Caco-2 (cell line): ENCODE data around the gene ADAMTS15. TPM values are rescaled to one million over a fixed set of nuclear protein-coding genes. Genes with fewer than 3 reads are reported as not detected.

Experiments used
- BruUV-seq: library from RNA; stranded (reverse); fragments of 400-500 nt; replicated peaks from 2 replicates; lab custom pipeline; 2021; lab: Mats Ljungman, UMichigan
- CTCF ChIA-PET: fragments of 300-600 bp; sonication (Branson Sonifier 250); formaldehyde crosslinking; loops from one replicate; lab custom pipeline; 2022; ENCODE audit warnings: antibody characterized with exemption; lab: Charles Lee
- POLR2A ChIA-PET: fragments of 300-600 bp; sonication (Branson Sonifier 250); formaldehyde crosslinking; loops from one replicate; lab custom pipeline; 2022; ENCODE audit warnings: antibody characterized with exemption; lab: Charles Lee
- DNase-seq, 2 experiments: peaks; one replicate each; pipeline versions ENCODE4 v3.0.0 to v3.0.0-alpha.2; 2020 to 2022
- H3K27me3 ChIP-seq: replicated peaks from 2 replicates; pipeline ENCODE4 v1.6.0; 2011; ENCODE audit warnings: low read length; ENCODE audit not compliant: control insufficient read depth, insufficient read depth
- H3K36me3 ChIP-seq: 2 replicates; pipeline ENCODE4 v1.5.1; 2011; ENCODE audit warnings: low read length; ENCODE audit not compliant: control insufficient read depth, insufficient read depth
- H3K4me1 ChIP-seq: fragments of 250-450 bp; sonication (Bioruptor Pico); 2 replicates; pipeline ENCODE4 v1.5.1; 2020; ENCODE audit warnings: mild to moderate bottlenecking
- H3K4me3 ChIP-seq: 2 replicates; pipeline ENCODE4 v1.5.1; 2011; ENCODE audit warnings: low read depth, mild to moderate bottlenecking, control low read depth, low read length
- H3K9me3 ChIP-seq: fragments of 250-450 bp; sonication (Bioruptor Pico); 2 replicates; pipeline ENCODE4 v1.5.1; 2020; ENCODE audit warnings: mild to moderate bottlenecking, moderate library complexity
- H3K27ac Mint-ChIP-seq: one replicate; pipeline ENCODE4 v1.8.0; 2022; ENCODE audit warnings: mixed read lengths; ENCODE audit not compliant: unreplicated experiment
- H3K27me3 Mint-ChIP-seq: one replicate; pipeline ENCODE4 v1.8.0; 2022; ENCODE audit warnings: mixed read lengths; ENCODE audit not compliant: insufficient read depth, unreplicated experiment
- H3K36me3 Mint-ChIP-seq: one replicate; pipeline ENCODE4 v1.8.0; 2022; ENCODE audit warnings: mild to moderate bottlenecking, mixed read lengths; ENCODE audit not compliant: insufficient read depth, unreplicated experiment
- H3K4me1 Mint-ChIP-seq: one replicate; pipeline ENCODE4 v1.8.0; 2022; ENCODE audit warnings: low read depth, mixed read lengths; ENCODE audit not compliant: unreplicated experiment
- H3K4me3 Mint-ChIP-seq: one replicate; pipeline ENCODE4 v1.8.0; 2022; ENCODE audit warnings: mild to moderate bottlenecking, moderate library complexity, mixed read lengths; ENCODE audit not compliant: unreplicated experiment
- H3K9me3 Mint-ChIP-seq: one replicate; pipeline ENCODE4 v1.8.0; 2022; ENCODE audit warnings: mixed read lengths; ENCODE audit not compliant: unreplicated experiment
- CTCF ChIP-seq, 2 experiments: fragments of 200-600 bp in 1 of 2; IDR thresholded peaks; 1 replicate in 1 of 2; 2 replicates in 1 of 2; pipeline versions ENCODE4 v1.5.1 to v1.8.0; 2011 to 2022; ENCODE audit warnings: antibody characterized with exemption in 1 of 2, control low read depth in 1 of 2, inconsistent platforms in 1 of 2, low read depth in 1 of 2, low read length in 1 of 2, mild to moderate bottlenecking in 1 of 2, moderate library complexity in 1 of 2; ENCODE audit not compliant: insufficient read depth in 1 of 2, severe bottlenecking in 1 of 2, unreplicated experiment in 1 of 2
- intact Hi-C: fragments of 100-400 bp; cut with micrococcal nuclease; formaldehyde crosslinking; loops from one replicate; pipeline ENCODE4 v1.10.0; 2022; ENCODE audit not compliant: unreplicated experiment
- total RNA-seq: library from RNA; stranded (reverse); gene quantifications from 2 replicates; pipeline ENCODE4 v1.2.3, GENCODE V29; 2022

ADAMTS15 gene
- total RNA-seq, 1 experiment from 2014 or later = 0.20 TPM

DNA sequence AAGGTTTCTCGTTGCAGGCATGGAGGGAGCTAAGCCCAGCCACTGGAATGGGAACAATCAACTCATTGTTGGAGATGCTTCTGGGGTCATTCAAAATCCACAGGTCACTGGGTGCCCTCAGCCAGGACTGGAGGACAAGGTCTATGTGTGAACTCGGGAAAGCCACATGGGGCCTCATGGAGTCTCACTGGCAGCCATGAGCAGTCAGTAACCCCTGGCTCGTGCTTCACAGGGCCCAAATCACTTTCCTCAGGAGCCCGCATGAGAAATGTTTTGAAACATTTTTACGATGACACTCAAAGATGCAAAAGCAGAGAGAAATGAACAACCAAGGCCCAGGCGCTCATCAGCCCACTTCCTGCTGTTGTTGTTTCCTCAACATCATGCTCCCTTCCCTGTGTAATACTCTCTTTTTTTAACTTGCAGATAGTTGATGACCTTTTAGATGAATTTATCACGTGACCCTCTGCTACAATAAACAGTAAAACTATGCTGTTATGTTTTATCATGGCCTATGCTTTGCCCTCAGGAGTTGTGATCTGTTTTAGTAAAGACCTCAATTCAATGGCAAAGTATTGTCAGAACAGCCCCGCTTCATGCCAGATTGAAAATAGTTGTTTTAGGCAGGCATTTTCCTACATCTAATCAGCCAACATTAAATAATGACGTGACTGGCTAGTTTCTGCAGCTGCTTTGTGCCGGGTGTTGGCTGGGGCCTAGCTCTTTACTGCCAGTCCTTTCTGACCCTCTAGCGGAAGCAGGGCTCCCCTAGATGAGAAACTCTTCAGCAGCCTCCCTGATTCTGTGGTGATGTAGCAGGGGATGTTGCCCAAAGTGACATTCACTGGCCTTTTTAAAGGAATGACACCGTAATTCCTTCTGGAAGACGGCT, 39.7 kb downstream of the ADAMTS15 start:
- Histone ChIP-seq H3K27me3 (no peaks in the 10 kb centered on the region), H3K4me3 (no peak overlapping the region), H3K4me1 (peaks cover 7% of the 10 kb centered on the region; the same call in 1 of the 2 replicates), H3K9me3 (no peaks in the 10 kb centered on the region), H3K36me3 (no peaks in the 10 kb centered on the region)
- TF ChIP-seq CTCF (IDR thresholded peaks at IDR 0.05; ENCODE audit: insufficient read depth in 1 of 2, low read depth in 1 of 2, low read length in 1 of 2, severe bottlenecking in 1 of 2, unreplicated experiment in 1 of 2) = no peak
- H3K9me3 Mint-ChIP-seq = peaks cover 10% of the 10 kb centered on the region
- H3K36me3 Mint-ChIP-seq = no peaks in the 10 kb centered on the region
- no peak overlapping the region for H3K4me3 Mint-ChIP-seq
- no peak overlapping the region for H3K27ac Mint-ChIP-seq
- ChIA-PET CTCF (no interaction called here), POLR2A (no interaction called here)
- BruUV-seq = no TSS peak
- DNase-seq = peak in 1 of 2 experiments; percentile 34
- peaks cover 11% of the 10 kb centered on the region for H3K4me1 Mint-ChIP-seq
- intact Hi-C loops = no loop called here
- peaks cover 20% of the 10 kb centered on the region for H3K27me3 Mint-ChIP-seq

- Histone ChIP-seq H3K9me3 (no peaks in the 10 kb centered on the region), H3K27me3 (no peaks in the 10 kb centered on the region), H3K36me3 (no peaks in the 10 kb centered on the region), H3K4me1 (peaks cover 7% of the 10 kb centered on the region; the same call in 1 of the 2 replicates), H3K4me3 (no peak overlapping the region)
- no peak for DNase-seq
- no peak overlapping the region for H3K4me3 Mint-ChIP-seq
- ChIA-PET CTCF (no interaction called here), POLR2A (no interaction called here)
- no peak for TF ChIP-seq CTCF (IDR thresholded peaks at IDR 0.05; ENCODE audit: insufficient read depth in 1 of 2, low read depth in 1 of 2, low read length in 1 of 2, severe bottlenecking in 1 of 2, unreplicated experiment in 1 of 2)
- peaks cover 11% of the 10 kb centered on the region for H3K4me1 Mint-ChIP-seq
- H3K27ac Mint-ChIP-seq = no peak overlapping the region
- H3K27me3 Mint-ChIP-seq = peaks cover 18% of the 10 kb centered on the region
- intact Hi-C loops = no loop called here
- H3K9me3 Mint-ChIP-seq = peaks cover 5% of the 10 kb centered on the region
- no TSS peak for BruUV-seq
- no peaks in the 10 kb centered on the region for H3K36me3 Mint-ChIP-seq
Measured at GRCh38 chr11:130488848-130489584, 40.6 kb downstream of the ADAMTS15 start.

DNA sequence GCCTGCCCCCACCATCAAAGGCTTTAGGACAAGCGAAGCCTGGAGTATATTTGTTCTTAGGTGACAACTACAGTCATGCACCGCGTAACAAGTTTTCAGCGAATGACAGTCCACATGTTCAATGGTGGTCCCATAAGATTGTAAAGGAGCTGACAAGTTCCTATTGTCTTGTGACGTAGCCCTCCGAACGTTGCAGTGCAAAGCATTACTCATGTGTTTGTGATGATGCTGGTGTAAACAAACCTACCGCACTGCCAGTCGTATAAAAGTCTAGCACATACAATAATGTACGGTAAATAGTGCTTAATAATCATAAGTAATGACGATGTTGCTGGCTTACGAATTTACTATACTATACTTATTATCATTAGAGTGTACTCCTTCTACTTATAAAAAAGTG, 41.3 kb downstream of the ADAMTS15 start:
- no peak for TF ChIP-seq CTCF (IDR thresholded peaks at IDR 0.05; ENCODE audit: insufficient read depth in 1 of 2, low read depth in 1 of 2, low read length in 1 of 2, severe bottlenecking in 1 of 2, unreplicated experiment in 1 of 2)
- Mint-ChIP-seq H3K4me3 (no peak overlapping the region), H3K36me3 (no peaks in the 10 kb centered on the region), H3K9me3 (no peaks in the 10 kb centered on the region), H3K27me3 (peaks cover 17% of the 10 kb centered on the region), H3K4me1 (peaks cover 11% of the 10 kb centered on the region), H3K27ac (no peak overlapping the region)
- no peaks in the 10 kb centered on the region for H3K36me3 ChIP-seq
- no peaks in the 10 kb centered on the region for H3K9me3 ChIP-seq
- intact Hi-C loops = no loop called here
- CTCF ChIA-PET = no interaction called here
- POLR2A ChIA-PET = no interaction called here
- H3K4me1 ChIP-seq = peaks cover 7% of the 10 kb centered on the region; the same call in 1 of the 2 replicates
- BruUV-seq = no TSS peak
- DNase-seq = peak in 1 of 2 experiments; percentile 9
- H3K27me3 ChIP-seq = no peaks in the 10 kb centered on the region
- H3K4me3 ChIP-seq = no peak overlapping the region
